H1 (cell line): ENCODE measurements around the gene KPNA1. TPM values are rescaled to one million over a fixed set of nuclear protein-coding genes. Genes with fewer than 3 reads are reported as not detected.

Source experiments
- CTCF ChIA-PET: fragments of 300-600 bp; sonication (Branson Sonifier 250); formaldehyde crosslinking; loops from one replicate; lab custom pipeline; 2021; ENCODE audit not compliant: partially characterized antibody; lab: Charles Lee
- POLR2A ChIA-PET: fragments of 300-600 bp; sonication (Branson Sonifier 250); formaldehyde crosslinking; loops from one replicate; lab custom pipeline; 2021; ENCODE audit warnings: inconsistent platforms; ENCODE audit not compliant: partially characterized antibody; lab: Charles Lee
- DNase-seq, 2 experiments: peaks; one replicate each; pipeline versions ENCODE4 v3.0.0 to v3.0.0-alpha.2; 2010 to 2022; ENCODE audit warnings: low spot score in 2 of 2, low read depth in 1 of 2, mixed read lengths in 1 of 2
- FAIRE-seq: peaks from 2 replicates; lab custom pipeline; 2011; peaks lifted over from hg19 to GRCh38; lab: Jason Lieb, UNC
- H2AFZ ChIP-seq: 2 replicates; pipeline ENCODE4 v1.8.1; 2012; ENCODE audit warnings: low read length, inconsistent platforms
- H2AK5ac ChIP-seq: 2 replicates; pipeline ENCODE4 v1.6.1; 2013; ENCODE audit warnings: low read depth, low read length
- H2BK120ac ChIP-seq: replicated peaks from 2 replicates; pipeline ENCODE3; 2013; ENCODE audit warnings: low read depth, low read length, inconsistent platforms
- H2BK12ac ChIP-seq: 2 replicates; pipeline ENCODE4 v1.6.1; 2013; ENCODE audit warnings: low read depth, low read length
- H2BK15ac ChIP-seq: 2 replicates; pipeline ENCODE4 v1.6.1; 2013; ENCODE audit warnings: low read length
- H2BK20ac ChIP-seq: 2 replicates; pipeline ENCODE4 v1.6.1; 2013; ENCODE audit warnings: low read length
- H2BK5ac ChIP-seq: 2 replicates; pipeline ENCODE4 v1.6.1; 2013; ENCODE audit warnings: low read depth, low read length
- H3K14ac ChIP-seq: 2 replicates; pipeline ENCODE4 v1.6.1; 2013; ENCODE audit warnings: inconsistent platforms; ENCODE audit not compliant: insufficient read length
- H3K18ac ChIP-seq: 2 replicates; pipeline ENCODE4 v1.6.1; 2013; ENCODE audit warnings: low read length; ENCODE audit errors: extremely low read depth
- H3K23ac ChIP-seq: 2 replicates; pipeline ENCODE4 v1.6.1; 2013; ENCODE audit warnings: inconsistent platforms; ENCODE audit not compliant: insufficient read length
- H3K23me2 ChIP-seq: 2 replicates; pipeline ENCODE4 v1.6.1; 2013; ENCODE audit warnings: low read depth, low read length
- H3K27ac ChIP-seq: 2 replicates; pipeline ENCODE4 v1.6.1; 2011; ENCODE audit warnings: low read depth, low read length, inconsistent platforms
- H3K27me3 ChIP-seq, 4 experiments: replicated peaks in 1 of 4; 1 replicate in 1 of 4; 2 replicates in 3 of 4; pipeline versions ENCODE4 v1.6.1 to v1.8.1; 2011 to 2013; ENCODE audit warnings: low read length in 3 of 4, mild to moderate bottlenecking in 3 of 4, inconsistent platforms in 2 of 4, mixed read lengths in 2 of 4, moderate library complexity in 1 of 4; ENCODE audit not compliant: control insufficient read depth in 3 of 4, insufficient read depth in 3 of 4; ENCODE audit errors: extremely low read depth in 1 of 4
- H3K36me3 ChIP-seq, 4 experiments: 2 replicates each; pipeline versions ENCODE4 v1.6.1 to v1.8.1; 2011 to 2013; ENCODE audit warnings: mild to moderate bottlenecking in 4 of 4, low read length in 3 of 4, moderate library complexity in 2 of 4, control low read depth in 1 of 4, inconsistent platforms in 1 of 4; ENCODE audit not compliant: insufficient read depth in 4 of 4, control insufficient read depth in 2 of 4
- H3K4ac ChIP-seq: replicated peaks from 2 replicates; pipeline ENCODE3; 2013; ENCODE audit warnings: low read length, low read depth, mixed read lengths, inconsistent platforms; ENCODE audit not compliant: insufficient read length
- H3K4me1 ChIP-seq, 4 experiments: replicated peaks in 1 of 4; 1 replicate in 1 of 4; 2 replicates in 3 of 4; pipeline versions ENCODE4 v1.6.1 to v1.8.1; 2011 to 2013; ENCODE audit warnings: low read length in 3 of 4, inconsistent platforms in 2 of 4, mixed read lengths in 1 of 4; ENCODE audit not compliant: insufficient read depth in 4 of 4, control insufficient read depth in 3 of 4
- H3K4me2 ChIP-seq, 2 experiments: 2 replicates each; pipeline versions ENCODE4 v1.6.1 to v1.8.1; 2011 to 2013; ENCODE audit warnings: low read depth in 2 of 2, low read length in 2 of 2, control low read depth in 1 of 2, inconsistent platforms in 1 of 2, mild to moderate bottlenecking in 1 of 2; ENCODE audit not compliant: insufficient read depth in 1 of 2
- H3K4me3 ChIP-seq, 4 experiments: fragments of 200-600, 300-600 bp in 1 of 4; sonication (generic), shearing (Covaris generic), sonication (Bioruptor Twin) in 1 of 4; 2 replicates each; pipeline versions ENCODE4 v1.5.1 to v1.8.1; 2011 to 2016; ENCODE audit warnings: low read length in 4 of 4, low read depth in 3 of 4, control low read depth in 2 of 4, inconsistent platforms in 2 of 4, mild to moderate bottlenecking in 2 of 4, mixed read lengths in 1 of 4, moderate library complexity in 1 of 4; ENCODE audit not compliant: insufficient read depth in 2 of 4; ENCODE audit errors: extremely low read depth in 1 of 4
- H3K56ac ChIP-seq: replicated peaks from 2 replicates; pipeline ENCODE3; 2013; ENCODE audit warnings: low read depth, mild to moderate bottlenecking, mixed read lengths, low read length, inconsistent platforms; ENCODE audit not compliant: insufficient read length
- H3K79me1 ChIP-seq: 2 replicates; pipeline ENCODE4 v1.6.1; 2013; ENCODE audit warnings: low read depth, low read length, control low read depth
- H3K79me2 ChIP-seq, 2 experiments: 2 replicates each; pipeline versions ENCODE4 v1.6.1 to v1.8.1; 2012 to 2013; ENCODE audit warnings: low read length in 2 of 2, mild to moderate bottlenecking in 2 of 2, inconsistent platforms in 1 of 2; ENCODE audit not compliant: insufficient read depth in 2 of 2, control insufficient read depth in 1 of 2
- H3K9ac ChIP-seq, 4 experiments: replicated peaks in 1 of 4; 1 replicate in 1 of 4; 2 replicates in 3 of 4; pipeline versions ENCODE4 v1.6.1 to v1.8.1; 2011 to 2013; ENCODE audit warnings: low read depth in 3 of 4, low read length in 3 of 4, control low read depth in 2 of 4, mild to moderate bottlenecking in 2 of 4, moderate library complexity in 2 of 4, inconsistent platforms in 1 of 4; ENCODE audit errors: extremely low read depth in 1 of 4
- H3K9me3 ChIP-seq, 2 experiments: 2 replicates each; pipeline versions ENCODE4 v1.6.1 to v1.8.1; 2012 to 2013; ENCODE audit warnings: mild to moderate bottlenecking in 2 of 2, moderate library complexity in 2 of 2, control low read depth in 1 of 2, inconsistent platforms in 1 of 2, low read depth in 1 of 2, low read length in 1 of 2, mixed read lengths in 1 of 2; ENCODE audit not compliant: insufficient read depth in 2 of 2
- H4K20me1 ChIP-seq, 2 experiments: replicated peaks in 1 of 2; 2 replicates each; pipeline versions ENCODE3 to v1.8.1; 2011 to 2013; ENCODE audit warnings: inconsistent platforms in 2 of 2, low read length in 2 of 2, mild to moderate bottlenecking in 1 of 2; ENCODE audit not compliant: insufficient read depth in 2 of 2, control insufficient read depth in 1 of 2
- H4K5ac ChIP-seq: 2 replicates; pipeline ENCODE4 v1.6.1; 2013; ENCODE audit warnings: low read length, low read depth, mixed read lengths, inconsistent platforms; ENCODE audit not compliant: insufficient read length
- H4K8ac ChIP-seq: 2 replicates; pipeline ENCODE4 v1.8.0; 2013; ENCODE audit warnings: mild to moderate bottlenecking, moderate library complexity, low read length, inconsistent platforms; ENCODE audit not compliant: insufficient read depth; ENCODE audit errors: extremely low read depth
- H4K91ac ChIP-seq: replicated peaks from 2 replicates; pipeline ENCODE3; 2013; ENCODE audit warnings: low read length, mixed read lengths, inconsistent platforms; ENCODE audit not compliant: insufficient read length
- BCL11A ChIP-seq, 2 experiments: IDR thresholded peaks; one replicate each; pipeline ENCODE4 v1.6.1; 2011; ENCODE audit warnings: low read depth in 2 of 2, low read length in 2 of 2, mild to moderate bottlenecking in 2 of 2
- BRCA1 ChIP-seq: IDR thresholded peaks from 2 replicates; pipeline ENCODE4 v1.6.1; 2012; ENCODE audit warnings: low read depth, low read length, improper control_type of control experiment
- CEBPB ChIP-seq: IDR thresholded peaks from 2 replicates; pipeline ENCODE4 v1.6.1; 2012; ENCODE audit warnings: low read depth, low read length
- EZH2 ChIP-seq: fragments of 200-600 bp; sonication (generic); IDR thresholded peaks from 2 replicates; pipeline ENCODE4 v1.7.1; 2012; ENCODE audit warnings: low read depth, mild to moderate bottlenecking, moderate library complexity, low read length, inconsistent platforms; ENCODE audit not compliant: severe bottlenecking
- MAFK ChIP-seq: IDR thresholded peaks from 2 replicates; pipeline ENCODE4 v1.6.1; 2012; ENCODE audit warnings: low read depth, mild to moderate bottlenecking, improper control_type of control experiment, low read length
- TAF7 ChIP-seq: optimal IDR thresholded peaks from 2 replicates; pipeline ENCODE3; 2011; ENCODE audit warnings: low read depth, mild to moderate bottlenecking, inconsistent platforms, low read length, moderate library complexity, borderline replicate concordance
- TEAD4 ChIP-seq: IDR thresholded peaks from 2 replicates; pipeline ENCODE4 v1.6.1; 2012; ENCODE audit warnings: low read depth, low read length, inconsistent platforms, mixed read lengths
- WGBS, 2 experiments: shearing (Covaris generic) in 1 of 2; methylation state at CpG; one replicate each; pipeline versions ENCODE4 v1.1.6 to v1.1.7; 2013 to 2015; ENCODE audit warnings: low lambda C conversion rate in 2 of 2, mixed read lengths in 2 of 2, inconsistent platforms in 1 of 2, low coverage in 1 of 2, missing lambda C conversion rate in 1 of 2; ENCODE audit not compliant: insufficient replicate concordance in 2 of 2, insufficient coverage in 1 of 2, insufficient read length in 1 of 2; ENCODE audit errors: extremely low coverage in 1 of 2, missing lambda C conversion rate in 1 of 2; 5-methylcytosine and 5-hydroxymethylcytosine counted together
- polyA plus RNA-seq, 7 experiments: library from polyadenylated mRNA; depleted of rRNA in 3 of 7; stranded (reverse) in 5 of 7; unstranded in 2 of 7; fragments of >200 nt in 5 of 7; fragments of 200-250 nt in 2 of 7; gene quantifications; 1 replicate in 5 of 7; 2 replicates in 1 of 7; 4 replicates in 1 of 7; pipeline versions ENCODE4 v1.2.1 to v1.2.3, GENCODE V29; 2011 to 2013; ENCODE audit warnings: missing spikeins in 2 of 7, mixed read lengths in 2 of 7
- total RNA-seq: library from RNA; stranded (reverse); fragmentation: NEBNext Ultra II Directional; extraction: Animal tissue kit (Norgen Biotek cat#: 25700); gene quantifications from 2 replicates; pipeline ENCODE4 v1.2.1, GENCODE V29; 2021
- TF ChIP-seq, protein P1 (sequence below): IDR thresholded peaks from 2 replicates; pipeline ENCODE4 v1.6.1; 2011; ENCODE audit warnings: low read length, improper control_type of control experiment
- TF ChIP-seq, protein P2 (sequence below), 3 experiments: IDR thresholded peaks; 1 replicate in 2 of 3; 2 replicates in 1 of 3; pipeline versions ENCODE4 v1.5.1 to v1.6.1; 2011; ENCODE audit warnings: low read length in 3 of 3, mild to moderate bottlenecking in 3 of 3, inconsistent platforms in 2 of 3, low read depth in 1 of 3, moderate library complexity in 1 of 3; ENCODE audit not compliant: insufficient read depth in 1 of 3; ENCODE audit errors: control extremely low read depth in 1 of 3

KPNA1 gene
- total and polyA plus RNA-seq, 2 of the 8 experiments (the other 6 are each of a cell fraction or from before 2014, with no cell fraction given), result 14.8 to 63.0 TPM

DNA sequence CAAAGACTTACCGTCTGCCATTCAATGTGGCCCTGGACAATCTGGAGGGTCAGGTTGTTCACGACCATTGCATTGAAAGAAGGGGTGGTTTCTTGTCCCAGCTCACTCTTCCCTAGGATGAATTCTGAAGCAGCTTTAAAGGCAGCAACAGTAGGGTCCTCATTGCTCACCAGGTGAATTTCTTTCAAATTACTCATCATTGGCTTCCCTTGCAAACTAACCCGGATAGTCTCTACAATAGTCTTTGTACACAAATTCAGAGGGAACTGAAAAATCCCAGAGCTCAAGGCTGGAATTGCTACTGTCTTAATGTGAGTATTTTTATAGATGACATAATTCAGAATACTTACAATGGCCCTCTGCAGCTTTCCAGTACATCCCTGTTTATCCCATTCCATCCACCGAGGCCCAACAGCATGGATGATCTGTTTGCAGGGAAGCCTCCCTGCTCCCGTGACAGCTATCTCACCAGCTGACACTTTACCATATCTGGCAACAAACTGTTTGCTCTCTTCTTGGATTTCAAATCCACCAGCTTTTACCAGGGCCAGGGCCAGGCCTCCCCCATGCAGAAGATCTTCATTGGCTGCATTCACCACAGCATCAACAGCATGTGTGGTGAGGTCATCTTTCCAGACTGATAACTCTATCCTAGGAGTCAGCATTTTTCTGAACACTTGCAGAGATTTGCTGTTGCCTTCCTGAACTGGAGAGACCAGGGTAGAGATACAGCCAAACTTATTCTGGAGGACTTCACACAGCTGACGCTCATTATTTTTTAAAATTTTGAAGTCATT lies 40.7 kb upstream of the KPNA1 start:
- H3K9me3 ChIP-seq, result no peaks in the 10 kb centered on the region
- no peaks in the 10 kb centered on the region for H3K79me2 ChIP-seq
- H2BK12ac ChIP-seq, result no peak overlapping the region
- no peaks in the 10 kb centered on the region for H3K79me1 ChIP-seq
- no peaks in the 10 kb centered on the region for H3K36me3 ChIP-seq
- H3K56ac ChIP-seq, result no peak overlapping the region
- H4K5ac ChIP-seq, result no peak overlapping the region
- no peak overlapping the region for H2AK5ac ChIP-seq
- H2AFZ ChIP-seq, result no peak overlapping the region
- H2BK5ac ChIP-seq, result no peak overlapping the region
- H4K20me1 ChIP-seq, result no peaks in the 10 kb centered on the region
- peaks cover 0 to 3% (median 1%) of the 10 kb centered on the region in 4 experiments; a peak in 1 of 7 replicates for H3K4me1 ChIP-seq
- no peak overlapping the region for H3K18ac ChIP-seq
- H2BK15ac ChIP-seq, result no peak overlapping the region
- no peak overlapping the region for H3K4ac ChIP-seq
- no peaks in the 10 kb centered on the region for H3K27me3 ChIP-seq
- H3K4me2 ChIP-seq, result no peak overlapping the region
- FAIRE-seq, result no peak
- no peaks in the 10 kb centered on the region for H3K23me2 ChIP-seq
- no peak overlapping the region for H2BK20ac ChIP-seq
- CTCF ChIA-PET, result interaction anchor here (0.6 to 9.0 kb wide), 5 partner anchors 16 to 454 kb away, joined by 3 to 62 read pairs (median 4); partner anchors contain the start of gene PARP14
- H3K4me3 ChIP-seq, result no peak overlapping the region
- POLR2A ChIA-PET, result no interaction called here
- no peak overlapping the region for H3K9ac ChIP-seq
- H3K14ac ChIP-seq, result no peak overlapping the region
- no peak overlapping the region for H2BK120ac ChIP-seq
- H3K27ac ChIP-seq, result no peak overlapping the region
- H4K8ac ChIP-seq, result no peak overlapping the region
- WGBS, 2 experiments, result 96% methylated on average over 6 of the region's 6 CpGs; no CpG with 5 or more reads in 1 of the 2 experiments
- no peak for DNase-seq
- no peak overlapping the region for H4K91ac ChIP-seq
- H3K23ac ChIP-seq, result no peak overlapping the region
- no peak for TF ChIP-seq EZH2
- TF ChIP-seq, protein P1, sequence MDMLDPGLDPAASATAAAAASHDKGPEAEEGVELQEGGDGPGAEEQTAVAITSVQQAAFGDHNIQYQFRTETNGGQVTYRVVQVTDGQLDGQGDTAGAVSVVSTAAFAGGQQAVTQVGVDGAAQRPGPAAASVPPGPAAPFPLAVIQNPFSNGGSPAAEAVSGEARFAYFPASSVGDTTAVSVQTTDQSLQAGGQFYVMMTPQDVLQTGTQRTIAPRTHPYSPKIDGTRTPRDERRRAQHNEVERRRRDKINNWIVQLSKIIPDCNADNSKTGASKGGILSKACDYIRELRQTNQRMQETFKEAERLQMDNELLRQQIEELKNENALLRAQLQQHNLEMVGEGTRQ, result no peak
- TF ChIP-seq MAFK, result no peak
- no peak for TF ChIP-seq TAF7
- no peak for TF ChIP-seq BRCA1
- TF ChIP-seq BCL11A (IDR thresholded peaks at IDR 0.05; ENCODE audit: low read depth in 2 of 2, low read length in 2 of 2), result no peak
- TF ChIP-seq, protein P2, sequence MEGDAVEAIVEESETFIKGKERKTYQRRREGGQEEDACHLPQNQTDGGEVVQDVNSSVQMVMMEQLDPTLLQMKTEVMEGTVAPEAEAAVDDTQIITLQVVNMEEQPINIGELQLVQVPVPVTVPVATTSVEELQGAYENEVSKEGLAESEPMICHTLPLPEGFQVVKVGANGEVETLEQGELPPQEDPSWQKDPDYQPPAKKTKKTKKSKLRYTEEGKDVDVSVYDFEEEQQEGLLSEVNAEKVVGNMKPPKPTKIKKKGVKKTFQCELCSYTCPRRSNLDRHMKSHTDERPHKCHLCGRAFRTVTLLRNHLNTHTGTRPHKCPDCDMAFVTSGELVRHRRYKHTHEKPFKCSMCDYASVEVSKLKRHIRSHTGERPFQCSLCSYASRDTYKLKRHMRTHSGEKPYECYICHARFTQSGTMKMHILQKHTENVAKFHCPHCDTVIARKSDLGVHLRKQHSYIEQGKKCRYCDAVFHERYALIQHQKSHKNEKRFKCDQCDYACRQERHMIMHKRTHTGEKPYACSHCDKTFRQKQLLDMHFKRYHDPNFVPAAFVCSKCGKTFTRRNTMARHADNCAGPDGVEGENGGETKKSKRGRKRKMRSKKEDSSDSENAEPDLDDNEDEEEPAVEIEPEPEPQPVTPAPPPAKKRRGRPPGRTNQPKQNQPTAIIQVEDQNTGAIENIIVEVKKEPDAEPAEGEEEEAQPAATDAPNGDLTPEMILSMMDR (IDR thresholded peaks at IDR 0.05; ENCODE audit: control extremely low read depth in 1 of 3, insufficient read depth in 1 of 3, low read depth in 1 of 3, low read length in 3 of 3), result no peak
- no peak for TF ChIP-seq TEAD4
- TF ChIP-seq CEBPB, result no peak
